ENCODE measurements around the gene ZBED1.
"Not testable (repeated sequence)": the region's sequence is repeated elsewhere in the genome, so short reads cannot be mapped to it uniquely, and the experiment has no call there.

The ZBED1 gene

GRCh38 chrX:2488621-2489285, 12.0 kb downstream of the ZBED1 start:
- Histone ChIP-seq H3K4me3 (ENCODE audit: low read length) (no peak overlapping the region), H3K4me1 (ENCODE audit: control insufficient read depth, insufficient read depth, low read length) (peaks cover 5% of the 10 kb centered on the region), H3K9ac (ENCODE audit: low read length) (no peak overlapping the region), H3K36me3 (ENCODE audit: control insufficient read depth, insufficient read depth, low read length) (peaks cover 5% of the 10 kb centered on the region), H3K9me3 (ENCODE audit: control insufficient read depth, low read length) (no peaks in the 10 kb centered on the region), H3K27me3 (ENCODE audit: control insufficient read depth, insufficient read depth, low read length) (no peaks in the 10 kb centered on the region)

GRCh38 chrX:2487366-2487765, 13.4 kb downstream of the ZBED1 start:
- Histone ChIP-seq H3K36me3 (ENCODE audit: control insufficient read depth, insufficient read depth, low read length) (peaks cover 5% of the 10 kb centered on the region), H3K9me3 (ENCODE audit: control insufficient read depth, low read length) (no peaks in the 10 kb centered on the region), H3K27me3 (ENCODE audit: control insufficient read depth, insufficient read depth, low read length) (no peaks in the 10 kb centered on the region), H3K4me1 (ENCODE audit: control insufficient read depth, insufficient read depth, low read length) (peaks cover 5% of the 10 kb centered on the region), H3K4me3 (ENCODE audit: low read length) (no peak overlapping the region), H3K9ac (ENCODE audit: low read length) (no peak overlapping the region)

DNA sequence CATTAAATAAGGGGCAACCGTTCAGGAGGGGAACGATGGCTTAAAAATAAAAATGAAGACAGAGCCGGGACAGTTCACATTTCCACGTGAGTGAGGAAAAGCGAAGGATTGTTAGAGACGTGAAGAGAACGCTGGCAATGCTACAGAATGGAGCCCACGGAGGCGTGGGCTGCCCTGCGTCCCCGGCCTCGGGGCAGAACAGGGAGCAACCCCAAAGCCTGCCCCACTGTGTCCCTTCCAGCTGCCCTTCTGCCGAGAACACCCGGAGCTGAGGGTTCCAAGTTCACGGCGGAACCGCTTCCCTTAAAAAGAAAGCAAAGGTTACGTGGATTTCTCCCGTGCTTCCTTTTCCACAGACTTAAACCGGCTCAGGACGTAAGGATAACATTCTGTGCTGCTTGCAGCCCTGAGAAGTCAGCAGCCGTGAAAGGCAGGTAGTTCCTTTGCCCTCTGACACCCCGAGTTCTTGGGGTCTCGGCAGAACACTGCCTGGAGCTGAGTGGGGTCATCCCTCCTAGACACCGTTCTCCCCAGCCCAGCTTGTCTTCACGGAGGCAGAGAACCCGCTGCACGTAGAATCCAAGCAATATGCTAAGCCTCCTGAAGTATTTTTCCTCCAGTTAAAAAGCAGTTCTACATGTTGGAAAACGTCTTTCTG, 14.2 kb downstream of the ZBED1 start:
- no peaks in the 10 kb centered on the region for H3K9me3 ChIP-seq (ENCODE audit: control insufficient read depth, low read length)
- peaks cover 5% of the 10 kb centered on the region for H3K36me3 ChIP-seq (ENCODE audit: control insufficient read depth, insufficient read depth, low read length)

GRCh38 chrX:2485789-2486345, 14.9 kb downstream of the ZBED1 start:
- H3K27me3 ChIP-seq (ENCODE audit: control insufficient read depth, insufficient read depth, low read length): no peaks in the 10 kb centered on the region
- H3K4me3 ChIP-seq (ENCODE audit: low read length): no peak overlapping the region
- H3K9ac ChIP-seq (ENCODE audit: low read length): no peak overlapping the region
- H3K36me3 ChIP-seq (ENCODE audit: control insufficient read depth, insufficient read depth, low read length): peaks cover 5% of the 10 kb centered on the region
- no peaks in the 10 kb centered on the region for H3K4me1 ChIP-seq (ENCODE audit: control insufficient read depth, insufficient read depth, low read length)
- H3K9me3 ChIP-seq (ENCODE audit: control insufficient read depth, low read length): no peaks in the 10 kb centered on the region

More for the DNA sequence above, 14.2 kb downstream of the ZBED1 start:
- Histone ChIP-seq H3K9ac (ENCODE audit: low read length) (no peak overlapping the region), H3K4me3 (ENCODE audit: low read length) (no peak overlapping the region), H3K4me1 (ENCODE audit: control insufficient read depth, insufficient read depth, low read length) (peaks cover 1% of the 10 kb centered on the region), H3K27me3 (ENCODE audit: control insufficient read depth, insufficient read depth, low read length) (no peaks in the 10 kb centered on the region)

GRCh38 chrX:2484721-2485648, 15.8 kb downstream of the ZBED1 start:
- H3K36me3 ChIP-seq (ENCODE audit: control insufficient read depth, insufficient read depth, low read length): peaks cover 5% of the 10 kb centered on the region
- no peak overlapping the region for H3K9ac ChIP-seq (ENCODE audit: low read length)
- no peak overlapping the region for H3K4me3 ChIP-seq (ENCODE audit: low read length)
- H3K9me3 ChIP-seq (ENCODE audit: control insufficient read depth, low read length): no peaks in the 10 kb centered on the region
- no peaks in the 10 kb centered on the region for H3K27me3 ChIP-seq (ENCODE audit: control insufficient read depth, insufficient read depth, low read length)
- no peaks in the 10 kb centered on the region for H3K4me1 ChIP-seq (ENCODE audit: control insufficient read depth, insufficient read depth, low read length)

DNA sequence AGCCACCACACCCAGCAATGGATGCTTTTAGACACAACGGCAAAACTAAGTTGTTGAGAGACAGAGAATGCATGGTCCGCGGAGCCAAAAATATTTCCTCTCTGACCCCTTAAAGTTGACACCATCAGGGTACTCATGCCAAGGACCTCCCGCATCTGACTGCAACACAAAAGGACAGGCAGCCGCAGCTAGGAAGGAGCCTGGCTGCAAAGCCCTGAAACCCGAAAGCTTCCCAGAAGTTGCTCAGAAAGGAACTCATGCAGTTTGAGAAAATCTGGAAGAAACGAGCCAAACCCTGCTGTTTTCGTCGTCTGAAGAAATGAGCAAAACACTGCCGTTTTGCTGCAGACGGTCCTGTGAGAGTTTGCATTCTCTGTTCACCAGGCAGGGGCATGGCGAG, 16.5 kb downstream of the ZBED1 start:
- H3K9me3 ChIP-seq (ENCODE audit: control insufficient read depth, low read length): no peaks in the 10 kb centered on the region
- no peak overlapping the region for H3K9ac ChIP-seq (ENCODE audit: low read length)
- H3K36me3 ChIP-seq (ENCODE audit: control insufficient read depth, insufficient read depth, low read length): peaks cover 5% of the 10 kb centered on the region
- H3K4me1 ChIP-seq (ENCODE audit: control insufficient read depth, insufficient read depth, low read length): no peaks in the 10 kb centered on the region
- H3K4me3 ChIP-seq (ENCODE audit: low read length): no peak overlapping the region
- no peaks in the 10 kb centered on the region for H3K27me3 ChIP-seq (ENCODE audit: control insufficient read depth, insufficient read depth, low read length)

DNA sequence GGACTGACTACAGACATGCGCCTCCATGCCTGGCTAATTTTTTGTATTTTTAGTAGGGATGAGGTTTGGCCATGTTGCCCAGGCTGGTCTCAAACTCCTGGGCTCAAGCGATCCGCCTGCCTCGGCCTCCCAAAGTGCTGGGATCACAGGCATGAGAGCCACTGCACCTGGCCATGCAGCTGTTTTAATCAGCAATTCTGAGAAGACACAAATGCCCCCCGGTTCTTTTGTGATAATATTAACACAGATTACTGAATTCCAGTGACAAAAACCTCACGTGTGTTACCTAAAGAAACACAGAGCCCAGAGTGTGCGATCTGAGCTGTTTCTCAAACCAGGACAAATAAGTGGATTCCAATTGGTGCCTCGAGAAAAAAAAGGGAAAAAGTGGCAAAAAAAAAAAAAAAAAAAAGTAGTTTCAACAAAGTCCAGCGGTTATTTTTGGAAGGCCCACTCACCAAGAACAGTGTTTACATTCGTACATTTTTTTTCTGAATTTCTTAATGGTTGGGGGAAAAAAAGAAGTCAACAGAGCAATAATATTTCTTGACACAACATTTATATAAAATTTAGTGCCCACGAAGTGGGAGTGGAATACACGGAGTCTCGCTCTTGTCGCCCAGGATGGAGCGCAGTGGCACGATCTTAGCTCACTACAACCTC, 17.2 kb downstream of the ZBED1 start:
- H3K9me3 ChIP-seq (ENCODE audit: control insufficient read depth, low read length): no peaks in the 10 kb centered on the region
- peaks cover 5% of the 10 kb centered on the region for H3K36me3 ChIP-seq (ENCODE audit: control insufficient read depth, insufficient read depth, low read length)
- H3K4me3 ChIP-seq (ENCODE audit: low read length): no peak overlapping the region

DNA sequence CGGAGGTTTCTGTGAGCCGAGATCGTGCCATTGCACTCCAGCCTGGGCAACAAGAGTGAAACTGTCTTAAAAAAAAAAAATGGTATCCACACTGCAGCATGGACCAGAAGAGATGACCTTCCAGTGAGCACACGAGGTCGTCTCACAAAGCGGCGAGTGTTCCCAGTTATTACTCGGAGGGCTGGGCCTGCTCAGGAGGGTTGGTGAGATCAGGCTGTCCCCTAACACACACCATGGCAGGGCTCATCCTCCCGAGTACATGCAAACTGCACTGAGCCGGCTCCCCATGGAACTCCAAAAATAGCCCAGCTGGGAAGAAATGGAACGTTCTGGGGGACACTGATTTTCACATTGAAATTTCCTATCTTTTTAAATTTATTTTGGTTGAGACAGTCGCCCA, 19.2 kb downstream of the ZBED1 start:
- not testable (repeated sequence) for H3K4me1 ChIP-seq (ENCODE audit: control insufficient read depth, insufficient read depth, low read length); H3K9me3 ChIP-seq (ENCODE audit: control insufficient read depth, low read length); H3K27me3 ChIP-seq (ENCODE audit: control insufficient read depth, insufficient read depth, low read length); H3K4me3 ChIP-seq (ENCODE audit: low read length); H3K9ac ChIP-seq (ENCODE audit: low read length); H3K36me3 ChIP-seq (ENCODE audit: control insufficient read depth, insufficient read depth, low read length)

More for the DNA sequence above, 17.2 kb downstream of the ZBED1 start:
- H3K9ac ChIP-seq (ENCODE audit: low read length): no peak overlapping the region
- H3K27me3 ChIP-seq (ENCODE audit: control insufficient read depth, insufficient read depth, low read length): no peaks in the 10 kb centered on the region
- no peaks in the 10 kb centered on the region for H3K4me1 ChIP-seq (ENCODE audit: control insufficient read depth, insufficient read depth, low read length)

DNA sequence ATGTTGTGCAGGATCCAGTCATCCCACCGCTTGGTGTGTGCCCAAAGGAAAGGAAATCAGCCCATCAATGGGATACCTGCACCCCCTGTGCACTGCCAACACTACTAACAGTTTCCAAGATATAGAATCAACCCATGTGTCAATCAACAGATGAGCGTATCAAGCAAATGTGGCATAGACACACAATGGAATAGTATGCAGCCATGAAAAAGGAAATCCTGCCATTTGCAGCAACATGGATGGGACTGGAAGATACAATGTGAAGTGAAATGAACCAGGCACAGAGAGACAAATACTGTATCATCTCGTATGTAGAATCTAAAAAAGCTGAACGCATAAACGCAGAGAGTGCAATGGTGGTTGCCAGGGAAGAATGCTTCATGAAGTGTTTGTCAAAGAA, 20.8 kb downstream of the ZBED1 start:
- H3K9ac ChIP-seq (ENCODE audit: low read length); H3K36me3 ChIP-seq (ENCODE audit: control insufficient read depth, insufficient read depth, low read length); H3K27me3 ChIP-seq (ENCODE audit: control insufficient read depth, insufficient read depth, low read length); H3K9me3 ChIP-seq (ENCODE audit: control insufficient read depth, low read length); H3K4me1 ChIP-seq (ENCODE audit: control insufficient read depth, insufficient read depth, low read length); H3K4me3 ChIP-seq (ENCODE audit: low read length): not testable (repeated sequence)

- Histone ChIP-seq H3K9ac (ENCODE audit: low read length) (no peak overlapping the region), H3K4me3 (ENCODE audit: low read length) (no peak overlapping the region), H3K4me1 (ENCODE audit: control insufficient read depth, insufficient read depth, low read length) (peaks cover 3% of the 10 kb centered on the region), H3K9me3 (ENCODE audit: control insufficient read depth, low read length) (no peaks in the 10 kb centered on the region), H3K36me3 (ENCODE audit: control insufficient read depth, insufficient read depth, low read length) (no peaks in the 10 kb centered on the region), H3K27me3 (ENCODE audit: control insufficient read depth, insufficient read depth, low read length) (no peaks in the 10 kb centered on the region)
Measured at GRCh38 chrX:2479420-2479780, 21.4 kb downstream of the ZBED1 start.

GRCh38 chrX:2478546-2479419, 22.0 kb downstream of the ZBED1 start:
- no peak overlapping the region for H3K9ac ChIP-seq (ENCODE audit: low read length)
- H3K4me3 ChIP-seq (ENCODE audit: low read length): no peak overlapping the region
- H3K27me3 ChIP-seq (ENCODE audit: control insufficient read depth, insufficient read depth, low read length): no peaks in the 10 kb centered on the region
- H3K36me3 ChIP-seq (ENCODE audit: control insufficient read depth, insufficient read depth, low read length): no peaks in the 10 kb centered on the region
- no peaks in the 10 kb centered on the region for H3K9me3 ChIP-seq (ENCODE audit: control insufficient read depth, low read length)
- peaks cover 9% of the 10 kb centered on the region for H3K4me1 ChIP-seq (ENCODE audit: control insufficient read depth, insufficient read depth, low read length)

Measured in mucosa of stomach (tissue), 1 donor.